ENCODE data around the gene EDN3.
"Not testable (repeated sequence)": the region's sequence is repeated elsewhere in the genome, so short reads cannot be mapped to it uniquely, and the experiment has no call there.

EDN3 gene

GRCh38 chr20:59340201-59340885, 39.9 kb downstream of the EDN3 start:
- no peak for DNase-seq

DNA sequence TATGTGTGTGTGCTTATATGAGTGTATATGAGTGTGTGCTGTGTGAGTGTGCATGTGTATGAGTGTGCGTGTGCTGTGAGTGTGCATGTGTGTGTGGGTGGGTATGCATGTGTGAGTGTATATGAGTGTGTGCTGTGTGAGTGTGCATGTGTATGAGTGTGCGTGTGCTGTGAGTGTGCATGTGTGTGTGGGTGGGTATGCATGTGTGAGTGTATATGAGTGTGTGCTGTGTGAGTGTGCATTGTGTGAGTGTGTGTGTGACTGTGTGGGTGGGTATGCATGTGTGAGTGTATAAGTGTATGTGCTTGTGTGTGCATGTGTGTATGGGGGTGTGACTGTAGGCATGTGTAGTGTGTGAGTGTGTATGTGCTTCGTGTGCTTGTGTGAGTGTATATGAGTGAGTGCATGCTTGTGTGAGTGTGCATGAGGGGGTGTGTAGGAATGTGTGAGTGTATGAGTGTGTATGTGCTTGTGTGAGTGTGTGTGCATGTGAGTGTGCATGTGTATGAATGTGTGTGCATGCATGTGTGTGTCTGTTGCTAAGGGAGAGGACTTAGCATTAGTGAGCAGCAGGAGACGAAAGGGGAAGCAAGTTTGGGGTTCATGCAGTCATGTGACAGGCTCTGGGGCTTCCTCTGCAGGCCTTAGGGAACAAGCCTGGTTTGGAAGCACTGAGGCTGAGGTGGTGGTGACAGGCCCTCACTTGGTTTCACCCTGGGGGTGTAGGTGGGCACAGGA, 41.0 kb downstream of the EDN3 start:
- not testable (repeated sequence) for DNase-seq

- DNase-seq = no peak
Measured at GRCh38 chr20:59342023-59342957, 41.9 kb downstream of the EDN3 start.

- DNase-seq = no peak
Measured at GRCh38 chr20:59346061-59346460, 45.6 kb downstream of the EDN3 start.

DNA sequence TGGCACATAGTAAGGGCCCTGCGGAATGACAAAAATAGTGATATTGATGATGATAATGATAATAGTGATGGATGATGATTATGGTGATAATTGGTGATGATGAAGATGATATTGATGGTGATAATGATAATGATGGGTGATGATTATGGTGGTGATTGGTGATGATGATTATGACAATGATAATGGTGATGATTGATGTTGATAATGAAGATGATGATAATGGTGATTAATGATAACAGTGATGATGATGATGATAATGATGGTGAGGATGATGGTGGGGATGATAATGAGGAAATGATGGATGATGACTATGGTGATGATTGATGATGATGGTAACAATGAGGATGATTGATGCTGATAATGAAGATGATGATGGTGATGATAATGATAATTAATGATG, 48.9 kb downstream of the EDN3 start:
- DNase-seq = no peak

DNA sequence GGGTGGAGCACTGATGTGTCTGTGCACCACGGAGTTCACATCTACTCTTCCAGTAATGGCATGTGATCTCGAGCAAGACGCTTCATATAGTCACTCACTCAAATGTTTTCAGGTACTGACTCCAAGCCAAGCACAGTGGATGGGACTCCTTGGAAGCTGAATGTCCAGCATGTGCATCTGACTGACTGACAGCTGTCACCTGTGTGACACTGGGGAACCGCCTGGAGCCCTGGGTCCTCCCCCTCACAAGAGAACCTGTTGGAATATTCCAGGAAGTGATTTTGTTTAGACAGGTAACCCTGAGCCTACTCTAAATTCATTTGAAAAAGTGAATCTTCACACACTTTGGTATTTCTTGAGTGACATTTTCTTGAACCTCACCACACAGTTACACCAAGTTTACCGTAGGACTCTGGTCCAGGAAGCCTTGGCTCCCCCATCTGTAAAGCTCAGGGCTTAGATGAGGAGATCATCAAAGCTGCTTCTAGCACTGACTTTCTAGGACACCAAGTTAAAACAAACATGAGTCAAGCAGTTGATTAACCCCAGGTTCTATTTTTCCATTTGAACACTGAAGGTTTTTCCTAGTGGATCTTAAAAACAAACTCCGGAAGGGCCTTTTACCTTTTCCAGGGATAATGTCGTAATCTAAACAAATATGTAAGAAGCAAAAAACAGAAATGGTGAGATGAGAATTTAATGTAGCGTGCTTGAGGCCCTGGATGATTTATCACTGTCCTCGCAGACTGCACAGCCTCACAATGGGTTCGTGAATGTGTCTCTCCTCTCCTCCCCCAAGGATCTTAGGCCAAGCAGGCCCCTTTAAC, 50.1 kb downstream of the EDN3 start:
- DNase-seq = no peak

DNA sequence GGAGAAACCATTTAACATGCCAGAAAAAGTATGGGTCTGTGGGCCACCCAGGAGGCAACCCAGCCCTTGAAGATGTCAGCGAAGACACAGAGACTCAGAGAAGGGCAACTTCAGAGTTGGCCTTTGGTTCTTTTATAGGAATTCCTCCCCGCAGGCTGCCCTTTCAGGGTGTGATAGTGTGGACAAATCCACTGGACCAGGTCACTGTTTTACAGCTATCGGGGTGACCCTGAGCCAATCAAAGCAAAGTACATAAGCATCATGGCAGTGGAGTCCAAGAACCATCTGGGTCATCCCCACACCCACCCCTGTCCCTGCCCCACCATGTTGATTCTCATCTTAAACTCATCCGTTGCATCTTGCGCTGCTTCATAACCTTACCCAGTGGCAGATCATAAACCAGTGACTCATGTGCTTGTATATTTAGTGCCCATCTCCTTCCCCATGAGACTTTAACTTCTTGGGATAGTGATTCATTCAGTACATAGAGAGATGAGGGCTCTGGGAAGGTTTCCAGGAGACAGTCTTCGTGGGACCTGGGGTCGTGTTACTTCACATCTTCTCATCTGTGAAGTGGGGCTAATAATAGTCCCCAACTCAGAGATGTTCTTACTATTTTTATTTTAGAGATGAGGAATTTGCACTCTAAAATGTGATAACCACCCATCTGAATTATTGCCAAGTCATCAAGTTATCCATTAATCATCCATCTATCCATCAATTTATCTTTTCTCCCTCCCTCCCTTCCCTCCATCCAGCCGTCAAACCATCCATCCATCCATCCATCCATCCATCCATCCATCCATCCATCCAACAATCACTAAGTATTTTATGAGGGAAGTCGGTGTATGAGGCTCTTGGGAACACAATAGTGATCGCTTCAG, 51.0 kb downstream of the EDN3 start:
- DNase-seq = no peak

- no peak for DNase-seq
Measured at GRCh38 chr20:59352541-59352940, 52.1 kb downstream of the EDN3 start.

GRCh38 chr20:59352990-59353389, 52.6 kb downstream of the EDN3 start:
- no peak for DNase-seq

GRCh38 chr20:59354460-59354859, 54.0 kb downstream of the EDN3 start:
- no peak for DNase-seq

- DNase-seq = no peak
Measured at GRCh38 chr20:59355242-59355641, 54.8 kb downstream of the EDN3 start.

- no peak for DNase-seq
Measured at GRCh38 chr20:59356662-59357165, 56.3 kb downstream of the EDN3 start.

DNA sequence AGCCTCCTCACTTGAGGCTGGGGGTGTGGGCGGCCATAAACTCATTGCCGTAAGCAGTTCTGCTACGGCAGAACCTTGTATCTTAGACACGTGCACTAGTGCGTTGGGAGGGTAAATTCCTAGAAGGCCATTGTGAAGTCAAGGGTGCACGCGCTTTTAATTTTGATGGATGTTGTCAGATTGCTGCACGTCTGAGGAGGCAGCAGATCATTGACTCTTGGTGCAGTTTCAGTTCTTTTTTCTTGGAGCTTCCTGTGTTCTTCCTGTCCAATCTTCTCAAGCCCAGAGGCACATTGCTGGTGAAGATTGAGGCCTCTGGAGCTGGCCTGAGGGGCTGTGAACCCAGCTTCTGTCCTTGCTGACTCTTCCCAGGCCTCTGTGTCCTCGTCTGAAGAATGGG, 58.4 kb downstream of the EDN3 start:
- DNase-seq = not testable (repeated sequence)

DNA sequence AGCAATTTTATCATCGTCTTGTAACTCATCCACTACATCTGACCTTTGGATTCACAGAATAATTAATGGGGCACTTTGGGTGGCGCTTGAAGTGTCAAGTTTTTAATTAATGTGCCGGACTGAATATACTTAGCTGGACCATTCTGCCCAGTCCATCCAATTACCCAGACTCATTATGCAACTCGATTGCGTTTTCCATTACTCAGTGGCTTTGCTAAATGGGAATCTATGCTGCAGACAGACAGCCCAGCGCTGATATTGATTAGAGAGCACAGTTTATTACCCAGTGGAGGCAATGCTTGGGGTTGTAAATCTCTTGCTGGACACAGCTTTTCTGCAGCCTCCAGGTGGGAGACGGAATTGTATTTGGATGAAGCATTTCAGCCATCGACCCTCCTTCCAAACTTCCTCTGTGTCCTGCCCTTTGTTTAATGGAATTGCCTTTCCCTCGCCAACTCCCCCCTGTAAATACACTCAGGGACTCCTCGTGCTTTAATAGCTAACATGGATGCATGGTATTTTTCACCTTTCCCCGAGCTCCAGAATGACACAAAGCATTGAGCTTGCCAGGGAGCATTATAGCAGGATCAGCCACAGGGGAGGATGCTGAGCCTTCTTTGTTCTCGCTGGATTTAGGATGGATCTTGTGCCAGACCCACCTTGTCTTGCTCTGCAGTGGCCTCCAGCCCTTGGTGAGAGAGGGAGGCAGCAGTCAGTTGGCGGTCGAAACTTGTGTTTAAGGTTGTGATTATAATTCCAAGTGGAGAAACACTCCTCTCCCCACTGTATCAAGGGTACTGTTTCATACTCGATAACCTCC, 59.7 kb downstream of the EDN3 start:
- no peak for DNase-seq

GRCh38 chr20:59360934-59361333, 60.5 kb downstream of the EDN3 start:
- DNase-seq = no peak

GRCh38 chr20:59361411-59361810, 61.0 kb downstream of the EDN3 start:
- no peak for DNase-seq

DNA sequence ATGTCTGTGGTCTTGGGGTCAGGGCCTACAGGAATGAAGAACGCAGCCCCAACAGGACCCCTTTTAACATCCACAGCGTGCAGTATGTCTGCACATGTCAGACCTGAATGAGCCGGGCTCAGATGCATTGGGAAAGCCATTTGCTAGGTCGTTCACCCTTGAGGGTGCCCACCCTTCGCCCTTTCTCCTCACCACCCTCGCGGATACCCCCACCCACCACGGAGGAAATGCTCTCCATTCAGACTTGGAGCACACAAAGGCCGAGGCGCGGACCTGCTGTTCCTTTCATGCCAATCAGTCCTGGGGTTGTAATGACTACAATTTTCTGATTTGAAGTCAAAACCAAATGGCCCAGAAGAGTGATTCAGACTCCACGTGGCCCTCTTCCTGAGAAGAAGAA, 62.7 kb downstream of the EDN3 start:
- no peak for DNase-seq

- no peak for DNase-seq
Measured at GRCh38 chr20:59364611-59365010, 64.2 kb downstream of the EDN3 start.

DNA sequence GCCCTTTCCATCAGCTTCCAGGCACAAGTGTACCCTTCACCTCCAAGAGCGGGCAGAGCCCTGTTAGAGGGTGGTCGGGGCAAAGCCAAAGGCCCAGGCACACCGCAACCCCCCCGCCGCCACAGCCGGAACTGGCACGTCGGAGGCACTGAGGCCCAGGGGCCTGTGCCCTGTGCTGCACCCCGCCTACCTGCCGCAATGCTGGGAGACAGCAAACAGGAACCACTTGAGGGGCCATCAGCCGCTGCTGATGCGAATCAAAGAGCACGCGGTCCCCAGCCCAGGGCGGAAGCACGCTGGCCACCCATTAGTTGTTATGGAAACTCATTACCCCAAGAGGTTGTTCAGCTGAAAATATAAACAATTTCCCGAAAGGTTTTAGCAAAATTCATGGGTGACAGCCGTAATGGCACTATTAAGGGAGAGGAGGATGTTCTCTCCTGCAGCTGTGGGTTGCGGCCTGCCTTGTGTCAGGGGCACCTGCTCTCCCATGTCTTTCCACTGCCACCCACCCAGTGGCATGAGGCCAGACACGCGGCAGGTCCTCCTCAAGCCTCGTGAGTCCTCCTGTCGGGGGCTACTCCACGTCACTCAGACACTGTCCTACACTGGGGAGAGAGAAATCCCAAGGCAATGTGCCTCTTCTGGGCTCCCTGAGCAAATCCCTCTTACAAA, 65.3 kb downstream of the EDN3 start:
- DNase-seq = no peak

- DNase-seq = no peak
Measured at GRCh38 chr20:59371431-59371830, 71.0 kb downstream of the EDN3 start.
